HG03571 (cell line): ENCODE data around the gene TEF.
"Not testable (repeated sequence)": the region's sequence is repeated elsewhere in the genome, so short reads cannot be mapped to it uniquely, and the experiment has no call there.

Experiments
- ATAC-seq: cut with Tn5 transposase; IDR thresholded peaks from one replicate; pipeline ENCODE4 v1.9.1; 2021; ENCODE audit not compliant: unreplicated experiment

The TEF gene

GRCh38 chr22:41380993-41381328 is 781 bp upstream of the TEF start:
- peak; percentile 16 for ATAC-seq

GRCh38 chr22:41382098-41382578 is 396 bp downstream of the TEF start:
- peak; percentile 27 for ATAC-seq

DNA sequence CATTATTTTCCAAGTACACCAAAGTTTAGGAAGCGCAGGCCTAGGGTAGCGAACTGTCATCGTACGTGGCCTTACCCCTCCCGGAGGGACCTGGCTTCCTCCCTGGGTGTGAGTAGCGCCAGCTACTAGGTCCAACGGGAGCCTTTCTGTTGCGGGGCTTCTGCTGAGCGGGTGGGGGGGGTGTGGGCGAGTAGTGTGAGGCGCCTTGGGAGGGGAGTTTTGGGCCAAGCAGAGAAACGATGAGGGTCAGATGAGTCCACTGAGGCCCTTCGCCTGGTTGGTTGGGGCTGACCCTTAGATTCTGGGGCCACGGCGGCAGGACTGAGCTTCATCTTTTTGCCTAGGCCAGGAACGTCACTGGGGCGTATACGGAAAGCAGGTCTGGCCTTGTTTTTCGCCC is 868 bp downstream of the TEF start:
- ATAC-seq = no peak

- no peak for ATAC-seq
Measured at GRCh38 chr22:41383085-41383484, 1.3 kb downstream of the TEF start.

- no peak for ATAC-seq
Measured at GRCh38 chr22:41384128-41384527, 2.4 kb downstream of the TEF start.

DNA sequence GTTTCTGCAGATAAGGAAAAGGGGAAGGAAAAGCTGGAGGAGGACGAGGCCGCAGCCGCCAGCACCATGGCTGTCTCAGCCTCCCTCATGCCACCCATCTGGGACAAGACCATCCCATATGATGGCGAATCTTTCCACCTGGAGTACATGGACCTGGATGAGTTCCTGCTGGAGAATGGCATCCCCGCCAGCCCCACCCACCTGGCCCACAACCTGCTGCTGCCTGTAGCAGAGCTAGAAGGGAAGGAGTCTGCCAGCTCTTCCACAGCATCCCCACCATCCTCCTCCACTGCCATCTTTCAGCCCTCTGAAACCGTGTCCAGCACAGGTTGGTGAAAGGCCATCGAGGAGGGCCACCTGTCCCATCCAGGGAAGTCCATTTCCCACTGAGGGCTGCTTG is 5.6 kb downstream of the TEF start:
- ATAC-seq = no peak

GRCh38 chr22:41394012-41394356 is 12.2 kb downstream of the TEF start:
- ATAC-seq = no peak

DNA sequence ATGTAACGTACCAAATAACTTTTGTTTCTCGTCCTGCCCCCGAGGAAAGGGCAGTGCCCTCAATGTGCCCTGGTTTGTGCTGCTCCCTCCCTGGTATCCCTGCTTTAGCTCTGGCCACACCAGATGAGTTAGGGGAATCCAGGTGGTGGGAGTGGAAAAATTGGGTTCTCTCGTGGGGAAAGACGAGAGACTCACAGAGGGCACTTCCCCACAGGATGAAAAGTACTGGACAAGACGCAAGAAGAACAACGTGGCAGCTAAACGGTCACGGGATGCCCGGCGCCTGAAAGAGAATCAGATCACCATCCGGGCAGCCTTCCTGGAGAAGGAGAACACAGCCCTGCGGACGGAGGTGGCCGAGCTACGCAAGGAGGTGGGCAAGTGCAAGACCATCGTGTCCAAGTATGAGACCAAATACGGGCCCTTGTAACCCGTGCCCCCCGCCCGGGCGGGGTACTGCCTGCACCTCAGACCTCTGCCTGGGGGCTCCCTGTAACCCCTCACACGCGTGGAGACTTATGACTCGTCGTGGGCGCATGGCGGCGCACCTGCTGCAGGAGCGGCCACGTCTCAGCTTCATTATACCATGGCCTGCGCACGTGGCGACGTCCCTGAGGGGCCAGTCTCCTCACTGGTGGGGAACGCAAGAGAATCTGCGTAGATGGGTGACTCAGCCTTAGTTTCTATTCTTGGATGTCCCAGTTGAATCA is 13.9 kb downstream of the TEF start:
- ATAC-seq = no peak

DNA sequence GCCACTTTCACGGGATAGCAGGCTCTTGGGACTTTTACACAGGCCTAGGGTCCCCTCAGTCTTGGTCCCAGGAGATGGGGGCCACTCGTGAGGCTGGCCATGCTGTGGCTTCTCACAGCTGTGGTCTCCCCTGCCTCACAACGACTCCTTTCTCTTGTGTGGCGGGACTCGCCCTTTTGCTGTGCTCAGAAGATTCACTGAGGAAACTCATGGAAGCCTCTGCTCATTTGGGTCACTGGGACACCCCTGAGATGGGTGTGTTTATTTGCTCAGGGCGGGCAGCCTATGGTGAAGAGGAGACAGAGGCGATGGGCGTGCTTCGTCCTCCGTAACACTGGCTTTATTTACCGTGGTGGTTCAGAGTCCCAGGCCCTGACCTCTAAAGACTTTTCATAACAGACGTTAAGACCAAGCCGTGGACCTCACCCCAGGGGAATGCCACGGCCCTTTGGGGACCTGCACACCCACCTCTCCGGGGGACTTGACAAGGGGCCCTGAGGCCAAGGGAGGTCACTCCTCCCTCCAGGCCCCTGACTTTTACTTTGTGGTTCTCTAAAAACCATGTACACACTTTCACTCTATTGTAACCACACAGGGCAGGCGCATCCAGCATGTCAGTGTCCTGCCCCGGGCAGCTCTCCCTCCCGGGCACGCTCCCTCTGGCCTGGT is 15.5 kb downstream of the TEF start:
- no peak for ATAC-seq

DNA sequence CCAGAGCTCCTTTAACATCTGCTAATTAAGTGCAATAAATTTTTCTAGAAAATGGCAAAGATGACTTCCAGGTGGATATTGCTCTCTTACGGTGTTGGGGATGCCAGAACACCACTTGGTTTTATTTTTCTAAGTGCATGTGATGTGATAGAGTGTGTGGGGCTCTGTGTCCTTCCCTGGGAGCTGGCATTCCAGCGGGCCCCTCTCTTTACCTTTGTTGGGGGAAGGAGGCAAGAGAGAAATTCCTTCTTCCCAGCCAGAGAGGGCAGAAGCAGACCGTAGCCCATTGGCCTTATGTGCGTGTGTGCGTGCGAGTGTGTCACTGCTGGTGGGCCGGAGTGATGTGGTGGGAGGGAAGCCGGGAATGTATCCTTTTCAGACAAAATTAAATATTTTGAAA is 17.2 kb downstream of the TEF start:
- no peak for ATAC-seq

GRCh38 chr22:41401781-41402648 is 20.3 kb downstream of the TEF start:
- ATAC-seq = no peak

DNA sequence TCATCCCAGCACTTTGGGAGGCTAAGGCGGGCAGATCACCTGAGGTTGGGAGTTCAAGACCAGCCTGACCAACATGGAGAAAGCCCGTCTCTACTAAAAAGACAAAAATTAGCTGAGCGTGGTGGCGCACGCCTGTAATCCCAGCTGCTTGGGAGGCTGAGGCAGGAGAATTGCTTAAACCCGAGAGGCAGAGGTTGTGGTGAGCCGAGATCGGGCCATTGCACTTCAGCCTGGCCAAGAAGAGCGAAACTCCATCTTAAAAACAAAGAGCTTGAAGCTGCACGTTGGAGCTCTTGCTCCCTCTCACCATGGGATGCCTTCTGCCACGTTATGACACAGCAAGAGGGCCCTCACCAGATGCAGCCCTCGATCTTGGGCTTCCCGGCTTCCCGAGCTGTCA is 21.1 kb downstream of the TEF start:
- ATAC-seq = not testable (repeated sequence)

DNA sequence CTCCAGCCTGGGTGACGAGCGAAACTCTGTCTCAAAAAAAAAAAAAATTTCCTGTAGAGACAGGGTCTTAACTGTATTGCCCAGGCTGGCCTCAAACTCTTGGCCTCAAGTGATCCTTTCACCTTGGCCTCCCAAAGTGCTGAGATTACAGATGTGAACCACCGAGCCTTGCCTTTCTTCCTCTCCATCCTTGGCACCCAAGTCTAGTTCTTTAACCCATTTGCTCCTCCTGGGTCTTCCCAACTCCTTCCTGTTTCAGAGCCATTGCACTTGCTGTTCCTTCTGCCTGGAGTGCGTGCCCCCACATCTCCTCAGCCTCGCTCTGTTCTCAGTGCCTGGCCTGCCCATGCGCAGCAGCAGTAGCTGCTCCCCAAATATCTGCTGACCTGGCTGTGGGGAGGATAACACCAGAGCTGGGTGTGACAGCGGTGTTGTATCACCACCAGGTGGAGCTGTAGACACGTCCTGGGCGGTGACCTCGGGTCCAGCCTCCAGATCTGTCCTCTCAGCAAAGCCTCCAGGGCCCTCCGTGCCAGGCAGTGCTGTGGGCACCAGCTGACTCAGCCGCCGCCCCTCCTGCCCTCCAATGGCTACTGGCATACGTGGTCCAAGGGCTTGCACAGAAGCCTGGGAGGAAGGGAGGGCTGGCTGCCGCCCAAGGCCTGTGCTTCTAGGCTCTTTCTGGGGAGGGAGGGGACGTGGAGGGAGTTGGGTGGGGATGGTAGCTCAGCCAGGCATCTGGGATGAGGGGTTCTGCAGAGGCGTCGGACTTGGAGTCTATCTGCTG is 22.0 kb downstream of the TEF start:
- ATAC-seq = no peak

DNA sequence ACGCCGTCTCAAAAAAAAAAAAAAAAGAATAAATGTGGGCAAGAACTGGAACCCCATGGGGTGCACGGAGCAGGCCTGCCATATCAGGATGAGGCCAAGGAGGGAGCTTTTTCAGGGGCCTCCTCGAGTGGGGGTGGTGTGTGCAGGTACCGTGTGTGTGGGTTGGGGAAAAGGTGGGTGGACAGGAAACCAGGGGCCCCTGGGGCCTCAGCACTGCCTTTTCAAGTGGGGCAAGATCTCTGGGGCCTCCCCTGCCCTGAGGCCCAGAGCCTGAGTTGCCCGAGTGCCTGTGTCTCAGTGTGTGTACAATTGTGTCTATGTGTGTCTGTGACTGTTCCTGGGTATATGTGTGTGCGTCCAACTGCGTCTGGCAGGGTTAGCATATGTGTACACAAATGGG is 23.8 kb downstream of the TEF start:
- ATAC-seq = no peak

DNA sequence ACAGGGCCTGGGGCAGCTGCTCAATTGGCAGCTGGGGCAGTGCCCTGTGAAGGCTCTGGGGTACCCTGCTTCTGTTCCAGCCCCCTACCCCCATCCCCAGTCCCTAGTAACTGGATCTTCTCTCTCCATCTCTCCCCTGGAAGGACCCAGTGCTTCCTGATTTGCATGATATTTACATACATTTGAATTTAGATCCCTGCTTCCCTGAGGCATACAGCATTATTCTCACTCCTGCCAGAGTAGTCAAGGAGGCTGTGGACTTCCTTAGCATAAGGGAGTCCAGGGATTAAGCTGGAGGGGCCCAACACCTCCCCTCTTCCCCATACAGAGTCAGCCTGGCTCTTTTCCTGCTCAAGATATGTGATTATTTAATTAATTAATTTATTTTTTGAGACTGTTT is 24.7 kb downstream of the TEF start:
- no peak for ATAC-seq

DNA sequence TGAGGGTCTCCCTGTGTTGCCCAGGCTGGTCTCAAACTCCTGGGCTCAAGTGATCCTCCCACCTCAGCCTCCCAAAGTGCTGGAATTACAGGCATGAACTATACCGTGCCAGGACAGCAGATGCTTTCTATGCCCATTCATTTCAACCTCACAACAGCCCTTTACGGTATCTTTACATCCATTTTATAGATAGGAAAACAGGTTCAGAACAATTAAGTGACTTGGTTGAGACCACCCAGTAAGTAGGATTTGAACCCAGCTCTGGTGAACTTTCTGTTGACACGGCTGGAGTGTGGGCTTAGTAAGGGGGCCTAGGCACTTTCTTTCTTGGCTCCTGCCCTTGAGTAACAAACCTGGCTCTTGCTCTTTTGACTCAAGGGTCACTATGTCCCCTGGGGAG is 25.7 kb downstream of the TEF start:
- ATAC-seq = no peak

DNA sequence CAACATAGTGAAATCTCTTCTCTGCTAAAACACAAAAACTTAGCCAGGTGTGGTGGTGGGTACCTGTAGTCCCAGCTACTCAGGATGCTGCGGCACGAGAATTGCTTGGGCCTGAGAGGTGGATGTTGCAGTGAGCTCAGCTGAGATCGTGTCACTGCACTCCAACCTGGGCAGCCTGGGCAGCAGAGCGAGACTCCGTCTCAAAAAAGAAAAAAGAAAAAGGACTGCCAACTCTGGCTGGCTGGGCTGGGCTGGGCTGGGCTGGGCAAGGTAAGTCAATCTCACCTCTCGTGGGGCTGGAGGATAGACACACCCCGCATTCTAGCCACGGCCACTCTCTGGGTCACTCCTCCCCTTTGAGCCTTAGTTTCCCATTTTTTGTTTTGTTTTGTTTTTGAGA is 26.9 kb downstream of the TEF start:
- no peak for ATAC-seq

DNA sequence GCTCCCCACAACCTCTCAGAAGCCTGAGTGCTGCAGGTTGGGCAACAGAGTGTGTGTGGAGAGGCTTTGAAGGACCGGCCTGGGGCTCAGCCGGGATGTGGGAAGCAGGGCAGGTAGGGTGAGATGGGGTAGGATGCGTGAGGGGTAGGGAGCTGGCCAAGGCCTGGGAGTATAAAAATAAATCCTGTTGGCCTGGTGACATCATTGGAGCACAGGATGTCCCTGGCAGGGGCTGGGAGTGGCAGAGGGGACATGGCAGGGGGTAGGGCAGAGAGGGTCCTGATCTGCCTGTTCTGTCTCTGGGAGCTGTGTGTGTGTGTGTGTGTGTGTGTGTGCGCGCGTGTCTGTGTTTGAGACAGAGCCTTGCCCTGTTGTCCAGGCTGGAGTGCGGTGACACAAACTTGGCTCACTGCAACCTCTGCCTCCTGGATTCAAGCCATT is 28.6 kb downstream of the TEF start:
- no peak for ATAC-seq

DNA sequence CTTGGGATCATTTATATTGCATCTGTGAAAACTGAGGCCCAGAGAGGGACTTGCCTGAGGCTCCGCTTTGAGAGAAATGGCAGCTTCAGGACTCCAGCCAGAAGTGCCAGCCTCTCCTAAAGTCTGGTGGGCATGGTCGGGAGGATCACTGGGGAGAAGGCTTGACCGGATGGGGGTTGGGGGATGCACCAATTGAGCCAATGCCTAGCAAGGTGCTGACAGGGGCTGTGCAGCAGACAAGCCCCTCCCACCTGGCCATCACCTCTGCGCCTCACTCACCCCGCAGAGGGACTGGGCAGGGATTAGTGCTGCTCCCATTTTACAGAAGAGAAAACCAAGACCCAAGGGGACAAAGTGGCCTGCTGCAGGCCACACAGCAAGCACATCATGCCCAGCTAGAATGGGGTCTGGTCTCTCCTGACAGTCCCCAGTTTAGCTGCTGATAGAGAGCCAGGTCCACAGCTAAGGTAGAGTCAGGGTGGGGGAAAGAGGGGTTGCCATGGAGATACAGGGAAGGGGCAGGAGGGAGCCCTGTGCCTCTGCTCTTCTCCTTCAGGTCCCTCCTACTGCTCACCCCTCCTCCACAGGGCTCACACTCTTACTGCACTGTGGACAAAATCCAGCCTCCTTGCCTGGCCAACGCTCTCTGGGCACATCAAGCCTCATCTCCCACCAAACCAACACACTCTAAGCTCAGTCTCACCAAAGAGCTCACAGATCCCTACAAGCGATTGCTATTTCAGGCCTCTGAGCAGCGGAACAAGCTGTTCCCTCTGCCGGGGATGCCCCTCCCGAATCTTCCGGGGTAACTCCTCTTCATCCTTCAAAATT is 29.5 kb downstream of the TEF start:
- ATAC-seq = no peak

- ATAC-seq = no peak
Measured at GRCh38 chr22:41415554-41415953, 33.8 kb downstream of the TEF start.
